Activated CD4-positive, alpha-beta T cell treated with anti-CD3 and anti-CD28 coated beads for 36 hours (primary cell): ENCODE data around the gene DUS1L. TPM values are rescaled to one million over a fixed set of nuclear protein-coding genes. Genes with fewer than 3 reads are reported as not detected.

ENCODE experiments used
- ATAC-seq: fragments of 200-7000 bp; cut with Tn5 transposase; one replicate; pipeline ENCODE4 v1.10.0; 2021; ENCODE audit warnings: mild to moderate bottlenecking, moderate library complexity
- CTCF ChIA-PET: fragments of 350-600 bp; sonication (Branson Sonifier 250); formaldehyde crosslinking; loops from one replicate; lab custom pipeline; 2021; ENCODE audit warnings: antibody characterized with exemption; lab: Charles Lee
- POLR2A ChIA-PET: fragments of 350-600 bp; sonication (Branson Sonifier 250); formaldehyde crosslinking; loops from one replicate; lab custom pipeline; 2021; ENCODE audit warnings: antibody characterized with exemption, inconsistent platforms; lab: Charles Lee
- DNase-seq: peaks from one replicate; pipeline ENCODE4 v3.0.0-alpha.2; 2020
- H3K27ac Mint-ChIP-seq: one replicate; pipeline ENCODE4 v1.8.0; 2021; ENCODE audit warnings: mixed read lengths
- H3K27me3 Mint-ChIP-seq: one replicate; pipeline ENCODE4 v1.8.0; 2021; ENCODE audit warnings: mixed read lengths
- H3K36me3 Mint-ChIP-seq: one replicate; pipeline ENCODE4 v1.8.0; 2021; ENCODE audit warnings: low read depth, mixed read lengths
- H3K4me1 Mint-ChIP-seq: one replicate; pipeline ENCODE4 v1.8.0; 2021; ENCODE audit warnings: mixed read lengths
- H3K4me3 Mint-ChIP-seq: one replicate; pipeline ENCODE4 v1.8.0; 2021; ENCODE audit warnings: mild to moderate bottlenecking, moderate library complexity, mixed read lengths
- H3K9me3 Mint-ChIP-seq: one replicate; pipeline ENCODE4 v1.8.0; 2021; ENCODE audit warnings: low read depth, mixed read lengths
- intact Hi-C, 2 experiments: fragments of 100-400 bp; cut with DNase I in 1 of 2; cut with micrococcal nuclease in 1 of 2; formaldehyde crosslinking; loops; one replicate each; pipeline versions ENCODE4 v1.14.2 to v1.15.1; 2022 to 2024; cut with DNase I, micrococcal nuclease
- total RNA-seq, 2 experiments: library from RNA; stranded (reverse); gene quantifications; one replicate each; pipeline ENCODE4 v1.2.3, GENCODE V29; 2021

Gene DUS1L
- total RNA-seq, 2 experiments from 2014 or later, result 119 to 124 TPM

- Mint-ChIP-seq H3K36me3 (peaks cover 26% of the 10 kb centered on the region), H3K27me3 (no peaks in the 10 kb centered on the region), H3K9me3 (no peaks in the 10 kb centered on the region), H3K4me3 (no peak overlapping the region), H3K27ac (no peak overlapping the region), H3K4me1 (no peaks in the 10 kb centered on the region)
- ChIA-PET CTCF (no interaction called here), POLR2A (interaction anchor here (0.5 kb wide), 1 partner anchor 122 kb away, joined by 9 read pairs; no protein-coding TSS in a partner anchor)
- DNase-seq, result no peak
- no peak for ATAC-seq
- intact Hi-C loops, result no loop called here
Measured at GRCh38 chr17:82086941-82087906, 21.6 kb upstream of the DUS1L start.

- ATAC-seq (no peak), DNase-seq (no peak)
- H3K27ac Mint-ChIP-seq, result no peak overlapping the region
- intact Hi-C loops, result no loop called here
- H3K27me3 Mint-ChIP-seq, result no peaks in the 10 kb centered on the region
- H3K36me3 Mint-ChIP-seq, result peaks cover 22% of the 10 kb centered on the region
- no peaks in the 10 kb centered on the region for H3K4me1 Mint-ChIP-seq
- ChIA-PET POLR2A (interaction anchor here (0.5 kb wide), 1 partner anchor 121 kb away, joined by 9 read pairs; no protein-coding TSS in a partner anchor), CTCF (no interaction called here)
- no peak overlapping the region for H3K4me3 Mint-ChIP-seq
- no peaks in the 10 kb centered on the region for H3K9me3 Mint-ChIP-seq
Measured at GRCh38 chr17:82085931-82086764, 20.5 kb upstream of the DUS1L start.

DNA sequence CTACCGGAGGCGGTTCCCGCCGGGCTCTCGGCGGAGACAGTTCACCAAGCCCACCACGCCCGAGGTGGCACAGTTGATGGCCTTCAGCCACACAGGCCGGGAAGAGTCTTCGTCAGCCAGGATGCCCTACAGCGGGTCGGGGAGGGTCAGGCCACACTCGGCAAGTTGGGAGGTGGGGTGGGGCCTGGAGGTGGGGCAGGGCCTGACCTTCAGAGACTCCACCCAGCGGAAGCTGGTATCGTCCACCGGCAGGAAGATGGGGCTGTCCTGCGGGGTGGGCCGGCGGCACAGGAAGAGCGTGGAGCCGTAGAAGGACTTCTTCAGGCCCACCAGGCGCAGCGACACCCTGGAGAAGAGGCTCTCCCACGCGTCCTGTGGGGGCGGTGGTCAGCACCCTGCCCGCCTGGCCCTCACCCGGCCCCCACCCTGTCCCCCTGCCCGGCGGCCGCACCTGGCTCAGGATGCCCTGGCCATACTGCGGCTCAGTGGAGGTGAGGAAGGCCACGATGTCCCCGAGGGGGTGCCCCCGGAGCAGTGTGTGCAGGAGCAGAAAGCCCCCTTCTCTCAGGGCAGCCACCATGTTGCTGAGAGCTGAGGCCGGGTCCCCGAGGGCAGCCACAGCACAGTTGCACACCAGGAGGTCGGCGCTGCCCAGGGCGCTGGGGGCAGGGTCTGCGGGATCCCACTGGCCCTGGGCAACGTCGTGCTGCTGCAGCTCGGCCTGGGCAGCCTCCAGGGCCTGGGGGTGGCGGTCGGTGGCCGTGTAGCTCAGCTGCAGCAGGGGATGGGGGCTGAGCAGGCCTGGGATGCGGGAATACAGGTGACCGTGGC, 19.6 kb upstream of the DUS1L start:
- ATAC-seq (no peak), DNase-seq (no peak)
- Mint-ChIP-seq H3K4me1 (no peaks in the 10 kb centered on the region), H3K4me3 (no peak overlapping the region), H3K27ac (no peak overlapping the region), H3K9me3 (no peaks in the 10 kb centered on the region), H3K36me3 (peaks cover 19% of the 10 kb centered on the region), H3K27me3 (no peaks in the 10 kb centered on the region)
- CTCF ChIA-PET, result no interaction called here
- intact Hi-C loops, result no loop called here
- POLR2A ChIA-PET, result interaction anchor here (0.6 kb wide), 1 partner anchor 16 kb away, joined by 3 read pairs; no protein-coding TSS in a partner anchor

DNA sequence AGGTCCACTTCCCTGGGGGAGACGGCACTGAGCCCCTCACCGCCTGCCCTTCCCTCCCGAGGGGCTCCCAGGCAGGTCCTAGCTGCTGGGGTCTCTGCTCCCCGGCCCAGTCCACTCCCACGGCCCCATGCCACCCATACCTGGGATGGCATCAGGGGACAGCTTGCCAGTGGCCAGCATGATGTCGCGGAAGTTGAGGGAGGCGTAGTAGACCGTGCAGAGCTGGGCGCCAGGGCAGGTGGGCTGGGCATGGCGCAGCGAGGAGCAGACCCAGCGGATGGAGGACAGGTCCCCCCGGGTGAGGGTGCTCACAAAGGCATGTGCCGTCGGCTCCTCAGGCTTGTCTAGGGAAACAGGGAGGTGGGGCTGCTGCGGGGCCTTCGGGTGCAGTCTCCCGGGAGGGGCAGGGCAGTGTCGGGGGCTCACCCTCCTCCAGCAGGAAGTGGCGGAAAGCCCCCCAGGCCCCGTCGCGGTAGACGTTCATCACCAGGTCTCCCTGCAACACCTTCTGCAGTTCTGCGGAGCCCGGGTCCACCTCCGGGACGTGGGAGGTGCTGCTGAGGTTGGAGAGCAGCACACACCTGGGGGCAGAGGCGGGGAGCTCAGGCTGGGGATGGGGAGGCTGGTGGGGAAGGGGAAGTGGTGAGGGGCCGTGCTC, 18.9 kb upstream of the DUS1L start:
- Mint-ChIP-seq H3K4me1 (no peaks in the 10 kb centered on the region), H3K27ac (no peak overlapping the region), H3K4me3 (no peak overlapping the region), H3K27me3 (no peaks in the 10 kb centered on the region), H3K36me3 (peaks cover 25% of the 10 kb centered on the region), H3K9me3 (no peaks in the 10 kb centered on the region)
- ATAC-seq (no peak), DNase-seq (no peak)
- ChIA-PET CTCF (no interaction called here), POLR2A (no interaction called here)
- intact Hi-C loops, result no loop called here

DNA sequence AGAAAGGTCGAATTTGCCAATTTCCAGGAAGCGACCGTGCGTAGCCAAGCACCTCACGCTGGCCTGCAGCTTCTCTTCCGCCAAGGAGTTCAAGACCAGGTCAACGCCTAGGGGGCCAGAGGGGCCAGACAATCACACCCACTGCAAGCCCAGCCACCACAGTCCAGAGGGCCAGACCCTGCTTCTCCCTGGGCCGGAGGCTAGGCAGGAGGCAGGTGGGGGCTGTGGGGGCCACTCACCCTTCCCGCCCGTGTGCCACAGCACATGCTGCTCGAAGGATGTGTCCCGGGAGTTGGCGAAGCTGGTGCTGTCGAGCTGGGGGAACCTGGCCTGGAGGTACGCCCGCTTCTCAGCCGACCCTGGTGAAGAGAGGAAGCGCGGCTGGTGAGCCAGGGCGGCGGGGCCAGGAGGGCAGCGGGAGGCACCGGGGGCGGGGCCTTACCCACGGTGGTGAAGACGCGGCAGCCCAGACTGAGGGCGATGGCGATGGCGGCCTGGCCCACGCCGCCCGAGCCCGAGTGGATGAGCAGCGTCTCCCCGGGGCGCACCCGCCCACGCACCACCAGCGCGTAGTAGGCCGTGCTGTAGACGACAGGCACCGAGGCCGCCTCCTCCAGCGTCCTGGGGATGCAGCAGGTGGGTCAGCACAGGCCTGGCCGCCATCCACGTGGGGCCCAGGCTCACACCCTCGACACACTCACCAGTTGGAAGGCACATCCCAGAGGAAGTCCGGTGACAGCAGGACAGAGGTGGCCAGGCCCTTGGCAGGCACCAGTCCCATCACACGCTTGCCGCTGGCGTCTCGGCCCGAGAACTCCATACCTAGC, 18.1 kb upstream of the DUS1L start:
- Mint-ChIP-seq H3K27ac (no peak overlapping the region), H3K9me3 (no peaks in the 10 kb centered on the region), H3K4me3 (no peak overlapping the region), H3K27me3 (no peaks in the 10 kb centered on the region), H3K4me1 (no peaks in the 10 kb centered on the region), H3K36me3 (peaks cover 25% of the 10 kb centered on the region)
- intact Hi-C loops, result no loop called here
- DNase-seq (no peak), ATAC-seq (no peak)
- POLR2A ChIA-PET, result no interaction called here
- CTCF ChIA-PET, result no interaction called here

GRCh38 chr17:82083009-82083408, 17.4 kb upstream of the DUS1L start:
- ChIA-PET CTCF (no interaction called here), POLR2A (no interaction called here)
- Mint-ChIP-seq H3K9me3 (no peaks in the 10 kb centered on the region), H3K4me1 (no peaks in the 10 kb centered on the region), H3K27ac (no peak overlapping the region), H3K4me3 (no peak overlapping the region), H3K36me3 (peaks cover 24% of the 10 kb centered on the region), H3K27me3 (no peaks in the 10 kb centered on the region)
- no peak for ATAC-seq
- intact Hi-C loops, result no loop called here
- no peak for DNase-seq

DNA sequence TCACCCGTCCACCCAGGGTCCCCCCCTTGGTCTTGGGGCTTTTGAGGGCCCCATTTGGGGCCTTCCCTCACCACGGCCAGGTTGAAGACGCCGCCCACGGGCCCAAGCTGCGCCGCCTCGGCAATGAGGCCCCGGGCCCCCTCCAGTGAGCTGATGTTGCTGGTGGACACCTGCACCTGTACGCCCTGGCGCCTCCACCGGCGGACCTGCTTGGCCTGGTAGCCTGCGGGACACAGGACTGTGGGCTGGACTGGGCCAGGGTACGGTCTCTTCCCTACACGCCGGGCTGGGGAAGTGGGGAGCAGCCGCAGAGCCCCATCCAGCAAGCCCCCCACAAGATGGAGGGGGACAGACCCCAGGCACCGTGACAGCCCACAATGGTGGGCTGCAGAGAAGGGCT, 16.9 kb upstream of the DUS1L start:
- intact Hi-C loops, result no loop called here
- H3K36me3 Mint-ChIP-seq, result peaks cover 24% of the 10 kb centered on the region
- H3K27ac Mint-ChIP-seq, result no peak overlapping the region
- H3K4me1 Mint-ChIP-seq, result no peaks in the 10 kb centered on the region
- ChIA-PET CTCF (no interaction called here), POLR2A (no interaction called here)
- ATAC-seq (no peak), DNase-seq (no peak)
- H3K4me3 Mint-ChIP-seq, result no peak overlapping the region
- no peaks in the 10 kb centered on the region for H3K9me3 Mint-ChIP-seq
- no peaks in the 10 kb centered on the region for H3K27me3 Mint-ChIP-seq

DNA sequence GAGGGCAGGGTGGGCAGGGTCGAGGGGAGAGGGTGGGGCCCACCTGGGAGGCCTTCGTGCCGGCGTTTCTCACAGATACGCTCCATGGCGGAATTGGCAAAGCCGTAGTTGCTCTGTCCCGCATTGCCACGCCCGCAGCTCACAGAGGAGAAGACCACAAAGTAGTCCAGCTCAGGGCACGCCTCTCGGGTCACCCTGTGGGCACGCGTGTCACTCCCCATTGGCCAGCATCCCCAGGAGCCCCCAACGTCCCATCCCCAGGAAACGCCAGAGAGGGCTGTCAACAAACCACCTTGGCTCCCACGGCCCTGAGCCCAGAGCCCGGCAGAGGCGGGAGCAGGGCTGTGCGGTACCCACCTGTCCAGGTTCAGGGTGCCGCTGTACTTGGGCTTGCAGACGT, 16.4 kb upstream of the DUS1L start:
- no peaks in the 10 kb centered on the region for H3K27me3 Mint-ChIP-seq
- peaks cover 24% of the 10 kb centered on the region for H3K36me3 Mint-ChIP-seq
- DNase-seq (no peak), ATAC-seq (no peak)
- H3K9me3 Mint-ChIP-seq, result no peaks in the 10 kb centered on the region
- no peak overlapping the region for H3K4me3 Mint-ChIP-seq
- intact Hi-C loops, result no loop called here
- no peak overlapping the region for H3K27ac Mint-ChIP-seq
- POLR2A ChIA-PET, result no interaction called here
- H3K4me1 Mint-ChIP-seq, result no peaks in the 10 kb centered on the region
- CTCF ChIA-PET, result no interaction called here

DNA sequence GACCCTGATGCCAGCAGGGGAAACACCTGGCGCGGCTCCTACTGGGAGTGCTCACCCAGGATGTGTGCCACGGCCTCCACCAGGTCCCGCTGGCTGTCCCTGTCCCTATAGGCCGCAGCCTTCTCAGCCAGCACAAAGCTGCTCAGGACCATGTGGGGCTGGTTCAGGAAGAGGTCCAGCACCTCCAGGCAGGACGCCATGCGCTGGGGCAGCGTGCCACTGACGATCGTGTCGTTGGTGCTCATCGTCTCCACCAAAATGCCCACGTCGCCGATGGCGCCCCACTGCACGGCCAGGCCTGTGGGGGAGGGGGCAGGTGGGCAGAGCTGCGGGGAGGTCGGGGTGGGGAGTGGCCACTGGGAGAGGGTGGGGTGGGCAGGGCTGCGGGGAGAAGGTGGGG, 15.9 kb upstream of the DUS1L start:
- ChIA-PET POLR2A (no interaction called here), CTCF (no interaction called here)
- no peak overlapping the region for H3K4me3 Mint-ChIP-seq
- no peaks in the 10 kb centered on the region for H3K27me3 Mint-ChIP-seq
- ATAC-seq, result no peak
- H3K9me3 Mint-ChIP-seq, result no peaks in the 10 kb centered on the region
- peaks cover 24% of the 10 kb centered on the region for H3K36me3 Mint-ChIP-seq
- DNase-seq, result no peak
- no peaks in the 10 kb centered on the region for H3K4me1 Mint-ChIP-seq
- no peak overlapping the region for H3K27ac Mint-ChIP-seq
- intact Hi-C loops, result no loop called here

- ATAC-seq, result no peak
- POLR2A ChIA-PET, result no interaction called here
- no peak for DNase-seq
- Mint-ChIP-seq H3K27ac (no peak overlapping the region), H3K4me3 (no peak overlapping the region), H3K27me3 (no peaks in the 10 kb centered on the region), H3K9me3 (no peaks in the 10 kb centered on the region), H3K36me3 (peaks cover 24% of the 10 kb centered on the region), H3K4me1 (no peaks in the 10 kb centered on the region)
- CTCF ChIA-PET, result no interaction called here
- intact Hi-C loops, result no loop called here
Measured at GRCh38 chr17:82080789-82081464, 15.3 kb upstream of the DUS1L start.
